ENCODE results near the gene SIRT7. TPM values are rescaled to one million over a fixed set of nuclear protein-coding genes. Genes with fewer than 3 reads are reported as not detected.

Gene SIRT7
- total RNA-seq, 1 donor: 12.7 TPM

GRCh38 chr17:81926451-81927151 lies 8.6 kb upstream of the SIRT7 start:
- H3K4me3 ChIP-seq (ENCODE audit: low read depth, low read length): peak overlapping the region; percentile 79
- no peak for TF ChIP-seq CTCF (IDR thresholded peaks at IDR 0.05; ENCODE audit: insufficient read depth, low read length)
- DNase-seq (ENCODE audit: low read depth): peak; percentile 86

GRCh38 chr17:81925860-81926450 lies 8.0 kb upstream of the SIRT7 start:
- DNase-seq (ENCODE audit: low read depth): no peak
- H3K4me3 ChIP-seq (ENCODE audit: low read depth, low read length): peak overlapping the region; percentile 79
- TF ChIP-seq CTCF (IDR thresholded peaks at IDR 0.05; ENCODE audit: insufficient read depth, low read length): no peak

GRCh38 chr17:81924557-81925532 lies 6.9 kb upstream of the SIRT7 start:
- peak overlapping the region; percentile 73 for H3K4me3 ChIP-seq (ENCODE audit: low read depth, low read length)
- TF ChIP-seq CTCF (IDR thresholded peaks at IDR 0.05; ENCODE audit: insufficient read depth, low read length): no peak
- DNase-seq (ENCODE audit: low read depth): no peak

GRCh38 chr17:81923302-81924260 lies 5.6 kb upstream of the SIRT7 start:
- peak overlapping the region; percentile 73 for H3K4me3 ChIP-seq (ENCODE audit: low read depth, low read length)
- no peak for TF ChIP-seq CTCF (IDR thresholded peaks at IDR 0.05; ENCODE audit: insufficient read depth, low read length)
- DNase-seq (ENCODE audit: low read depth): peak; percentile 87

- no peak for DNase-seq (ENCODE audit: low read depth)
- H3K4me3 ChIP-seq (ENCODE audit: low read depth, low read length): peak overlapping the region; percentile 73
- no peak for TF ChIP-seq CTCF (IDR thresholded peaks at IDR 0.05; ENCODE audit: insufficient read depth, low read length)
These were observed 4.8 kb upstream of the SIRT7 start for GRCh38 chr17:81922566-81923301.
